Mesodermal cell (in vitro differentiated cells): ENCODE results near the gene GADD45B.
"Not testable (repeated sequence)": the region's sequence is repeated elsewhere in the genome, so short reads cannot be mapped to it uniquely, and the experiment has no call there.

Source experiments
- H3K27ac ChIP-seq: 2 replicates; pipeline ENCODE4 v1.7.0; 2013; ENCODE audit warnings: mild to moderate bottlenecking, low read depth, low read length, moderate library complexity; ENCODE audit not compliant: severe bottlenecking
- H3K36me3 ChIP-seq: 2 replicates; pipeline ENCODE4 v1.7.1; 2013; ENCODE audit warnings: mild to moderate bottlenecking, low read length, moderate library complexity; ENCODE audit not compliant: control insufficient read depth, insufficient read depth
- H3K4me1 ChIP-seq: one replicate; pipeline ENCODE4 v1.7.1; 2013; ENCODE audit warnings: mild to moderate bottlenecking, low read length; ENCODE audit not compliant: insufficient read depth, control insufficient read depth, poor library complexity, severe bottlenecking
- H3K4me3 ChIP-seq: 2 replicates; pipeline ENCODE4 v1.7.0; 2013; ENCODE audit warnings: low read length, control low read depth, mild to moderate bottlenecking; ENCODE audit not compliant: insufficient read depth, poor library complexity, severe bottlenecking; ENCODE audit errors: extremely low read depth
- H3K9me3 ChIP-seq: 2 replicates; pipeline ENCODE4 v1.7.1; 2013; ENCODE audit warnings: mild to moderate bottlenecking, low read length, moderate library complexity; ENCODE audit not compliant: control insufficient read depth
- WGBS, 2 experiments: methylation state at CpG; one replicate each; pipeline ENCODE4 v1.1.5; 2013; ENCODE audit warnings: missing lambda C conversion rate in 2 of 2; ENCODE audit not compliant: insufficient coverage in 2 of 2; 5-methylcytosine and 5-hydroxymethylcytosine counted together

GADD45B gene

GRCh38 chr19:2517881-2518601, 42.1 kb downstream of the GADD45B start:
- Histone ChIP-seq H3K36me3 (no peaks in the 10 kb centered on the region), H3K9me3 (no peaks in the 10 kb centered on the region), H3K27ac (peak overlapping the region; percentile 75), H3K4me3 (no peak overlapping the region), H3K4me1 (peaks cover 14% of the 10 kb centered on the region)
- WGBS, 2 experiments: 54 to 63% methylated on average over 28 to 32 of the region's 35 CpGs

GRCh38 chr19:2518856-2519255, 42.9 kb downstream of the GADD45B start:
- 88 to 98% methylated on average over 7 to 8 of the region's 11 CpGs for WGBS, 2 experiments
- not testable (repeated sequence) for H3K27ac ChIP-seq

GRCh38 chr19:2519482-2519881, 43.6 kb downstream of the GADD45B start:
- no peak overlapping the region for H3K4me3 ChIP-seq
- H3K27ac ChIP-seq: no peak overlapping the region
- H3K4me1 ChIP-seq: peaks cover 23% of the 10 kb centered on the region
- H3K9me3 ChIP-seq: no peaks in the 10 kb centered on the region
- no peaks in the 10 kb centered on the region for H3K36me3 ChIP-seq
- WGBS, 2 experiments: 87 to 90% methylated on average over 5 to 6 of the region's 6 CpGs

More at GRCh38 chr19:2518856-2519255, 42.9 kb downstream of the GADD45B start:
- H3K4me1 ChIP-seq: peaks cover 17% of the 10 kb centered on the region
- not testable (repeated sequence) for H3K4me3 ChIP-seq, H3K36me3 ChIP-seq, H3K9me3 ChIP-seq

DNA sequence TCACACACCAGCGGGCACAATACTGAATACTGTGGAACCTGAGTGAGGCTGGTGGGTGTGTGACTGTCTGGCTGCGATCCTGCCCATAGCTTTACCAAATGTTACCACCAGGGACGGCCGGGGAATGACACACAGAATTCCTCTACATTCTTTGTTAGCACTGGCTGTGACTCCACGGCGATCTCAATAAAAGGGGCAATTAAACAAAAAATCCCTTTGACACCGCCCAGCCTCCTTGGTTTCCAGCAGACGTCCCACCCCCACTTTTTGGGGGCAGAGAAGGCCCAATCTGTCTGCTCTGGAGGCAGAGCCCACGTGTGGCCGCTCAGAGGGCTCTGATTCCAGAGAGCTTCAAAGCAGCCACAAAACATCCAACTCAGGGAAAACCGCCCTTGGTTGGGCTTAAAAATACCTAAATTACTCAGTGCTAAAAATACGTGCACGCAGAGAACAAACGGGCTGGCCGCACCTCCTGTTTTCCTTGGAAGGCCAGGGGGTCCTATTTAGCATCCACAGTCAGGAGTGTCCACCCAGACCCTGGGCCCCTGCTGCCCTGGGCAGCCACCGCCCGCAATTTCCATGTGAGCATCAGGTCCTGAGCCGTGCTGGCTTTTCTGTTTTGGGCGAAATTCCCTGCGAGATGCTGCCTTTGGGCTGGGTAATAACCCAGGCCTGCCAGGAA, 47.8 kb downstream of the GADD45B start:
- no peaks in the 10 kb centered on the region for H3K36me3 ChIP-seq
- peak overlapping the region; percentile 91 for H3K27ac ChIP-seq
- H3K4me1 ChIP-seq: peaks cover 22% of the 10 kb centered on the region
- WGBS, 2 experiments: 68 to 71% methylated on average over 19 to 20 of the region's 20 CpGs
- H3K9me3 ChIP-seq: no peaks in the 10 kb centered on the region
- H3K4me3 ChIP-seq: no peak overlapping the region

GRCh38 chr19:2524361-2524839, 48.5 kb downstream of the GADD45B start:
- Histone ChIP-seq H3K4me3 (no peak overlapping the region), H3K36me3 (no peaks in the 10 kb centered on the region), H3K9me3 (no peaks in the 10 kb centered on the region), H3K4me1 (peaks cover 24% of the 10 kb centered on the region), H3K27ac (peak overlapping the region; percentile 91)
- WGBS, 2 experiments: 96 to 98% methylated on average over 16 of the region's 16 CpGs

- Histone ChIP-seq H3K4me3 (no peak overlapping the region), H3K9me3 (no peaks in the 10 kb centered on the region), H3K27ac (peak overlapping the region; percentile 91), H3K36me3 (no peaks in the 10 kb centered on the region), H3K4me1 (peaks cover 24% of the 10 kb centered on the region)
- 57 to 58% methylated on average over 37 to 40 of the region's 45 CpGs for WGBS, 2 experiments
Measured at GRCh38 chr19:2524840-2525723, 49.2 kb downstream of the GADD45B start.

DNA sequence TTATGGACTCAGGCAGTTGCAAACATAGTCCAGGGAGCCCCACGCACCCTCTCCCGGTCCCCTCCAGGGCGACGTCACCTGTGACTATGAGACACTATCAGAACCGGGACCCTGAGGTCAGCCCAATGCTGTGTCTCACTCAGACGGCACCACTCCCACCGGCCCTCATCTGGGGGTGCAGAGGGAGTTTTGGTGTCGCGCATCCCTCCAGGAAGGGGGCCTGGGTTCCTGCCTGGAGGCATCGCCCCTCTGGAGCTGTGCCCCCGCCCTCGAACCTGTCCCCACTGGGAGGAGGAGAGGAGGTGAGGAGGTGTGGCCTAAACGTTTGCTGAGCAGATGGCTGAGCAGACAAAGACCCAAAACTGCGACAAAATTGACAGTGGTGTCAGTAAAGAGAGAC, 51.2 kb downstream of the GADD45B start:
- no peaks in the 10 kb centered on the region for H3K36me3 ChIP-seq
- H3K9me3 ChIP-seq: no peaks in the 10 kb centered on the region
- no peak overlapping the region for H3K27ac ChIP-seq
- peaks cover 24% of the 10 kb centered on the region for H3K4me1 ChIP-seq
- H3K4me3 ChIP-seq: no peak overlapping the region
- 81 to 90% methylated on average over 6 to 13 of the region's 14 CpGs for WGBS, 2 experiments

DNA sequence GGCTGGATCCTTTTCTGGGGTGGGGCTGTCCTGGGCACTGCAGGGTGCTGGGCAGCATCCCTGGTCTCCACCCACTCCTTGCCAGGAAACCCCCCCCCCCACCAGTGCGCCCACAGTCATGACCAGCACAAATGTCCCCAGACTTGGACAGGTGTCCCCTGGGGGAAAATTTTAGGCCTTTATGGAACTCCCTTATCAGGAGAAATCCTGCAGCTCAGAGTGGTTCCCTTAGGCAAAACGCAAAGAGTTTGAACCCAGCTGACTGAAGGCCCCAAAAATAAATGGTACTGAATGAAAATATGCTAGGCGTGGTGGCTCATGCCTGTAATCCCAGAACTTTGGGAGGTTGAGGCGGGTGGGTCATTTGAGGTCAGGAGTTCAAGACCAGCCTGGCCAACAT, 51.8 kb downstream of the GADD45B start:
- no peak overlapping the region for H3K27ac ChIP-seq
- no peaks in the 10 kb centered on the region for H3K36me3 ChIP-seq
- peaks cover 3% of the 10 kb centered on the region for H3K9me3 ChIP-seq
- H3K4me3 ChIP-seq: no peak overlapping the region
- H3K4me1 ChIP-seq: peaks cover 24% of the 10 kb centered on the region
- WGBS, 2 experiments: 92 to 100% methylated on average over 3 of the region's 4 CpGs
